Testis (tissue), 2 donors: Measurements from ENCODE around the gene NEK9.

ENCODE experiments used
- CTCF ChIP-seq, 3 experiments: fragments of 450-650 bp in 2 of 3; fragments of 200-600 bp in 1 of 3; sonication (generic) in 1 of 3; IDR thresholded peaks; one replicate each; pipeline ENCODE4 v1.5.1; 2016 to 2019; ENCODE audit warnings: antibody characterized with exemption in 3 of 3, mild to moderate bottlenecking in 2 of 3, moderate library complexity in 1 of 3
- POLR2A ChIP-seq: fragments of 450-650 bp; IDR thresholded peaks from one replicate; pipeline ENCODE4 v1.6.1; 2017; ENCODE audit warnings: antibody characterized with exemption, mild to moderate bottlenecking, moderate library complexity

DNA sequence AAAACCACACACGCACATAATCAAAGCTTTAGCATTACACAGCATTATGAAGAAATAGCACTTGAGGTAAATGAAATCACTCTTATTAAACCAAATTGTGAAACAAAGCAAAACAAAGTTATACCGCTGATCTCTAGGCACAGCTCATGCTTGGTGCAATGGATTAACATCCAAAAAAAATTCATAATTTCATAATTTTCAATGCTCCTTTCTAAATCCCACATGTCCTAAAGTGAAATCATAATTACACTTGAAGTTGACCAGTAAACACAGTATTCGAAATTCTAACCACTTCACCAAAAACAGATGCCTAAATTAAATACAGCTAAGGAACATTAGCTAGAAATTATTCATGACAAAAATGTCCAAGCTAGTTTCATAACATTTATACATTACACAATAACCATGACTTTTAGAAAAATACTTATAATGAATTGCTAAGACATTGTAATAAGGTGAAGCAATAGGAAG lies 77.1 kb downstream of the NEK9 start:
- TF ChIP-seq CTCF (IDR thresholded peaks at IDR 0.05): no peak
- TF ChIP-seq POLR2A: no peak
